NCI-H345 (cell line): Measurements from ENCODE around the gene ALK.
A peak's percentile ranks its signal among the peaks of the same experiment; 100 is the strongest.

Experiments used
- DNase-seq: peaks from one replicate; lab custom pipeline; 2025; lab: John Stamatoyannopoulos, UW

The ALK gene

DNA sequence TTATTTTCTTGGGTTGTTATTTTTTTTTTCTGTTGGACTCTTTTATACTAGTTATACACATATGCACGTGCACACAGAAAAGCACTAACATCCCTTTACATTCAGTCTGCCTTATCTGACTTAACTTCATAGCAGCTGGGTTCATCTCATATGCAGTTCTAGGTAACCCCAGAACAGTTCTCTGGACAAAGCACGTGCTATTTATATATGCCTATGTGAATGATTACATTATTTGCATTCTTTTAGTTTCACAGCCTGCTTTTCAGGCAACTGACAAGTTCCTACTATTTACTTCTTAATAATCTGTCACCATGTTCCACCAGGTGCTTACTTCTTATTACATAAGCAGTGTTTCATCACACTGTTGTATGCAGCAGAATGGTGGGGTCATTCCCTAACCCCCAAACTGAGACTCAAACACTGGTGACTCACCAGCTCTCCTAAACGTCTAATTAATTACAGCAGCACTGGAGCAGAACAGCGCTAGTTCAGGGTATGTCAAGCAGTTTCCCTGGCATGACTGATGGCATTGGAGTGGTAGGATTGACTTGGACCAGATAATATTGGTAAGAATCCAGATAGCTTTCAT, 433.3 kb downstream of the ALK start:
- DNase-seq: no peak

DNA sequence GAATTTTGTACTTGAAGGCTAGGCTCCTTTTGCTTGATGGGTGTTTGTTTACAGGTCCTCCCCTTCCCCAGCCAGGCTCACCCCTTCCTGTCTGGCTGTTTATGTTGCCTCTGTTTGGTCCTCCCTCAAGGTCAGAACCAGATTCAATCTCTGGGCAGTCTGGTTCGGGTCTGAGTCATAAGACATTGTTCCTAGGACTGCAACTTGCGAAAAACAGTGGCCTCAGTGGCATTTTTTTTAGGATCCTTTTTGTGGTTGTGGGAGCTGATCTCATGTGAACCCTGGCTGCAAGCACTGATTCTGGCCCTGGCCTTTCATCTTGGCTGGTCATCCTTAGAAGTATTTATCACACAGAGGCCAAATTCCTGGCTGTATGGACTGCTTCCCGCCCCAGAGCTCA, 435.8 kb downstream of the ALK start:
- DNase-seq: no peak

DNA sequence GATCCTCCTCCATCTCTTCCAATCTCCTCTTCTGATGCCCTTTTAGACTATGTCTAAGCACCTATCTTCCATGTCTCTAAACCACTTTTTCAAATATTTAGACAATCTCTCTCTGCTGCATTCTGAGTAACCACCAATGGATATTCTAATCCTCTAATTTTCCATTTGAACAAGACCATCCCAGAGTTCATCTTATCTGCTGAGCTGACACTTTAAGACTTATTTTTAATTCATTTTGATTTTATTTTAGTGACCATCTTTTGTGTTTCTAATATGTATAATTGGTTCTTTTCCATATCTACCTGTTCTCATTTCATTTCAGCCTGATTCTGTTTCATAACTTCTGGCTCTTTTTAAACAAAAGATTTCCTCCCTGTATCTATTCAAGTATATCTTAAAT, 436.3 kb downstream of the ALK start:
- no peak for DNase-seq

DNA sequence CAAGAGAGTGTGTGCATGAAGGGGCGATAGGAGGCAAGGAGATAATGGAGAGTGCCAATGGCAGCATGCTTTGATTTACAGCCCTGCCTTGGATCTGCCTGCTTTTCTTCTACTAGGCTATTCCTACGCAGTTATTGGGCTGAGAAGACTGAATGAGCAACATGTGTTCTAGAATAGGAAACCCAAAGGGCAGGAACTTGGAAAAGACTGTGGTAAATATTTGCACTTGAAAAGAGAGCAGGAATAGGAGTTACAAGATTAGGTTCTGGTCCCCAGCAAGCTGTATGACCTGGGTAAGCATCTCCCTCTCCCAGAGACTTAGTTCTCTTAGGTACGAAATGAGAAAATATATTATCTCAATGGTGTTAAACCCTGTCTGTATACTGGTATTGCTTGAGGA, 438.5 kb downstream of the ALK start:
- DNase-seq: no peak

DNA sequence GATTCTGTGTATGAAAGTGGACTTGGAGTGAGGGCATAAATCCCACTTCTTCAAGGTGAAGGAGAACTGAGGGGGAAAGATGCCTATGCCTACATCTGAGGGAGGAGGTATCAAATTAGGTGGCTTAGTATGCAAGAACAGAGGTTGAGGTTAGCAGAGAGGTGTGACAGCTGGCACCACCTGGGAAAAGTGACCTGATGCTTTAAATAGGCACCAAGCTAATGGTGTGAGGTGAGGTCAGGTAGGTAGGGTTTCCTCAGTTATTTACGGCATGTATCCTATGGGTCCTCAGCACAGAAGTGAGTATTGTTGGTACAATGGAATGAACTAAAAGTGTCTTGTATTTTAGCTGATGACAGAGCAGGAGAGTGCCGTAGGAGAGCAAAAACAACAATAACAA, 439.0 kb downstream of the ALK start:
- no peak for DNase-seq

DNA sequence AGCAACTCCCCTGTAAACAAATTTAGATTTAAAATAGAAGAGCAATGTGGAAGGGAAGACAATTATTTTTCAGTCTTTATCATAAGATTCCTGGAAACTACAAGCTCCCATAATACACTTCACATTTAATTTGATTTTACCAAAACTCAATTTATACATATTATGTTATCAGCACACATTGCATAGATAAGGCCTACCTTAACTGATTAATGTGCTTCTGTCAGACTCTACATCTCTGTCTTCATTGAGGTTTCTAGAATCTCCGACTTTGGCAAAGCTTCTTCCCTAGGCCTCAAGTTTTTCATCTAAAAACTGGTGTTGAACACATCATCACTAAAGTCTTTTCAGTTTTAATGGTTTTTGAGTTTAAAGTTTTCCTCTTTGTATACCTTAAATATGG, 440.1 kb downstream of the ALK start:
- DNase-seq: no peak

DNA sequence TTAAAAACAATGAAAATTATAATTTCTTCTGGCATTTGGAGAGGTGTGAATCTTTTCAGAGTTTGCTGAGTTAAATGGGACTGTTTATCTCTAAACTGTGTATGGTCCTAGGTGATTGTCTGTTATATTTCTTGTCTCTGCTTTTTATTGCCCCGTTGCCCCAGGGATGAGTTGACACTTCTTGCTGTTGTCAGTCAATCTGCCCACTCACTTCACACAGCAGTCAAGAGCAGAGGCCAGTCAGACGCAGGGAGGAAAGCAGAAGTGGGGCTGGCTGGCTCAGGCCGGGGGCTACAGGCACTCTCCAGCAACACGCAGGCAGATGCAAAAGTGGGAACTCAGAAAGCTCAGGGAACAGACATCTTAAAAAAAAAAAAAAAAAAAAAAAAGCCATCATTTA, 441.0 kb downstream of the ALK start:
- no peak for DNase-seq

DNA sequence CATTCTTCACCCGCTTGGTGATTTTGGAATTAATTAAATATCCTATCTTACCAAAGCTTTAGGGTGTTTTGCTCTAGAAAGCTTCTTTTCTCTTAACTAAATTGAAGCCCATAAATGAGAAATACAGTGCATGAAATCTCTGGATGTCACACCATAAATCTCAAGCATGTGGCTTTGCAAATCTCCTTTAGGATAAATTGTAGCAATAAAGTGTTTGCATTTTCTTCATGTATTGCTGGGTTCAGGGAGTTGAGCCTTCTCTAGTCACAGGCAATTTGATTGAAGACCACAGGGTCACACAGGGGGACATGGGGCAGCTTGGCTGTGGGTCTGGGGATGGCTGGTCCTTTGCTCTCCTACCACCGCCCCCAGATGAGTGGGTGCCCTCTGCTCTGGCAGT, 442.0 kb downstream of the ALK start:
- no peak for DNase-seq

DNA sequence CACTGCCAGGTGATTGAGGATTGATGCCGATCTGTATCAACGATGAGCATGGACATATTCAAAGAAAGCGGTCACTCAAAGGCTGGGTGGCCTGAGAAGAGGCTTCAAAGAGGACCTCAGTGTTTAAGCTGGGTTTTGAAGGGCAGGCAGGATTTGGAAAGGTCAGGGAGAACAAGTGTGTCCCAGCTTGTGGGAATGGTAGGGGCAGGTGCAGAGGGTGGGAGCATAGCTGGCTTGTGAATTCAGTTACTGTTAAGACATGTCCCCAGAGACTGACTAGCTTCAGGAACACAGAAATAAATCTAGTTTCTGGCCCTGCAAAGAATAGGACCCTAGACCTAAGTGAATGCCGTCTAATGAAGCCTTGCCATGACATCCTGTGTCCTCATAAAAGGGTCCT, 442.7 kb downstream of the ALK start:
- no peak for DNase-seq

DNA sequence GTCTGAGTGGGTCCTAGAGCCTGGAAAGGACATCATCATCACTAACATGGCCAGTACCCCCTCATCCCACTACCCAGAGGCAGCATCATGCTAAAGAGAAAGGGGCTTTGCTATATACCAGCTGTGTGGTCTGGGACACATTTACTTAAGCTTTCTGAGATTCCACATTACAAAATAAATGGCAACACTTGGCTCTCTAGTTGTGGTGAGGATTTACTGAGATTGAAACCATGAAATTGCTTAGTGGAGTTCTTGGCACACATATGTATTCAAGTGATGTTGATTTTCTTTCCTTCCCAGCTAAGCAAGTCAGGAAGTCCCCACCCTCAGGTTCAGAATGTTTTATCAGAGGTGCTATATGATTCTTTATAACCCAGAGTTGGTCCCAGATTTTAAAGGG, 444.2 kb downstream of the ALK start:
- no peak for DNase-seq

DNA sequence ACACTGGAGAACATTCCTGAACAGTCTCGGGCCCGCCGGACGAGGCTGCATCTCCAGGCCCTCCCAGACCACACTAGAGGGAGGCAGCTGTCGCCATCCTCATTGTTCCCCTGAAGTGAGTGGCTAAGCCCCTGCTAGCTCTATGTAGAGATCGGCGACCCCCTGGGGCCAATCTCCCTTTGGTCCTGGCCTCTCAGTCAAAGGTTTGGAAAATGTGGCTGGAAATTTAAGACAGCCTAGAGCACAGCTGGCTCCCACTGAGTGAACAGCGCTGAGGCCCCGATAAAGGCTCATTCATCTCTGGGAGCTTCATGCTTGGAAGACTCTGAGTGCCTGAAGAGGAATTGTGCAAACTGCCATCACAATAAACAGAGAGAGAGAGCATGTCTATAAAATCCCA, 445.9 kb downstream of the ALK start:
- DNase-seq: peak; percentile 94

DNA sequence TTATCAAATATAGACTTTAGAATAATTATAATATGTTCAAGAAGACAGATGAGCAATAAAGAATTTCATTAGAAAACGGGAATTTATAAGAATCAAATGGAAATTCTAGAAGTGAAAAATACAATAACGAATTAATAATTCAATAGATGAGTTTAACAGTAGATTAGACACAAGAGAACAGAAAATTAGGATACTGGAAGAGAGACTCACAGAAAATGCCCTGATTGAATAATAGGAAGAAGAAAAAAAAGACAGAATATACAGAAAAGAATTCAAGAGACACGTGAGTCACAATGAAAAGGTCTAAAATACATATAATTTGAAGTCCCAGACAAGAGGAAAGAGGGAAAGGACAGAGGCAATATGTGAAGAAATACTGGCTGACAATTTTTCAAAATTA, 451.4 kb downstream of the ALK start:
- no peak for DNase-seq

DNA sequence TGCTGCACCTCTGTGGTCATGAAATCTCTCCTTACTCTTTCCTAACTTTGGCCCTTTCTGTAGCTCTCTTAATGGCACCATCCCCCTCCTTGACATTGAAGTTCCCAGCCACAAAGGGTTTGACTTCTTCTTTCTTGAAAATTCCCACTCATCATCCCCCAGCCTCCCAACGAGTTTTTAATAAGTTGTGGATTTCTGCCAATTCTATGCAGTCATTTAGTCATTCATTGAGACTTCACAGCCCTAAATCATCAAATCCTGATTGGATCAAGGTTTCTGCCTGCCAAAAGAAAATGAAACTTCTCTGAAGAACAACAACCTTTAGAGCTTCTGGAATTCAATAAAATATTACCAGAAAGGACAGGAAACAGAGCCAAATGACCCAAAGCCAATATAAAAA, 451.9 kb downstream of the ALK start:
- no peak for DNase-seq

DNA sequence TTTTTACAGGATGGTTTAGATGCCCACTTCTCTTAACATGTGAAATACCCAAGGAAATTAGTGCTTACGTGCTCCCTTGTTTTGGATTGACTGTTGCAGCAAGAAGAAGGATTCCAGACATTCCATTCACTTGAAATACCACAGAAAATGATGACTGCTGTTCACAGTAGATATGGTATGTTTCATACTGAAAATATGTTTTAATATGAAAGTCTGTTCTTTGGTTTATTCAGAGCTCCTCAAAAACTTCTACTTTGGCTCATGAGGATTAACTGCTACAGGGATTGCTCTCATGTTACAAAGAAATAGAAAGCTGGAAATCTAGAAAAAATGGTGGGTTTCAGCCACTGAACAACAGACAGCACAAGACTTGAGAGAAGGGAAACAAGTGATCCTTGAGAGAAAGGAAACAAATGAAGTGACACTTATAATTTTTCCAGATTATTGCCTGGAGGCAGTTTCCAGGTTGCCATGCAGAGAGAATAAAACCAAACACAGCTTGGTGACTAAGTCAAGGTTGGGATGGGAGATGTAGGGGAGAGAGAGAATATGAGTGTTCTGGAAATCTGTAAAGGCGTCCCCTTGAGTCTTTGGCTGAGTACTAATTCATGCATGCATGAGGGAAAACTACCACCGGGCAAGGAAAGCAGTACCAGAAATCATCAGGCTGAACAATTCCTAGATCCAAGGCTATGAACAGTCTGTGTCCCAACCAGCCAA, 458.0 kb downstream of the ALK start:
- no peak for DNase-seq

DNA sequence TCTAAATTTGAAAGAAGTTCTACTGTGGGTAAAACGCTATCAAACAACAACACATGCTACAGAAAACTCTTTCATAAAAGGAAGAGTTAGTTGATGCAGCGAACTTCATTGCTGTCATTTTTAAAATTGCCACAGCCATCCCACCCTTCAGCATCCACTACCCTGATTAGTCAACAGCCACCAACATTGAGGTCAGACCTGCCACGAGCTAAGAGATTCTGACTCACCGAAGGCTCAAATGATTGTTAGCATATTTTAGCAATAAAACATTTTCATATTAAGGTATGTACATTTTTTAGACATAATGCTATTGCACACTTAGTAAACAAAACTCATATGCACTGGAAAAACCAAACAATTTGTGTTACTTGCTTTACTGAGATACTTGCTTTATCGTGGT, 459.1 kb downstream of the ALK start:
- no peak for DNase-seq

DNA sequence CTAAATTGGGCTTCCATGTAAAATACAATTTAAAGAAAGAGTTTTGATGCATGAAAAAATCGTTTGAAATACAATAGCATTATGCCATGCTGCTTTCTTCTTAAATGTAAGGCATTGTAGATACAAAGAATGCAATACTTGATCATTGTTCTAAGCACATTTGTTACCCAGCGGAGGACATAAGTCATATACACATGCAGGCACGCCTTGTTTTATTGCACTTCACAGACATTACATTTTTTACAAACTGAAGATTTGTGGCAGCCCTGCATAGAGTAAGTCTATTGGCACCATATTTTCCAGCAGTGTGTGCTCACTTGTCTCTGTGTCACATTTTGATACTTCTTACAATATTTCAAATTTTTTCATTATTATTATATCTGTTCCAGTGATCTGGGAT, 461.2 kb downstream of the ALK start:
- no peak for DNase-seq

DNA sequence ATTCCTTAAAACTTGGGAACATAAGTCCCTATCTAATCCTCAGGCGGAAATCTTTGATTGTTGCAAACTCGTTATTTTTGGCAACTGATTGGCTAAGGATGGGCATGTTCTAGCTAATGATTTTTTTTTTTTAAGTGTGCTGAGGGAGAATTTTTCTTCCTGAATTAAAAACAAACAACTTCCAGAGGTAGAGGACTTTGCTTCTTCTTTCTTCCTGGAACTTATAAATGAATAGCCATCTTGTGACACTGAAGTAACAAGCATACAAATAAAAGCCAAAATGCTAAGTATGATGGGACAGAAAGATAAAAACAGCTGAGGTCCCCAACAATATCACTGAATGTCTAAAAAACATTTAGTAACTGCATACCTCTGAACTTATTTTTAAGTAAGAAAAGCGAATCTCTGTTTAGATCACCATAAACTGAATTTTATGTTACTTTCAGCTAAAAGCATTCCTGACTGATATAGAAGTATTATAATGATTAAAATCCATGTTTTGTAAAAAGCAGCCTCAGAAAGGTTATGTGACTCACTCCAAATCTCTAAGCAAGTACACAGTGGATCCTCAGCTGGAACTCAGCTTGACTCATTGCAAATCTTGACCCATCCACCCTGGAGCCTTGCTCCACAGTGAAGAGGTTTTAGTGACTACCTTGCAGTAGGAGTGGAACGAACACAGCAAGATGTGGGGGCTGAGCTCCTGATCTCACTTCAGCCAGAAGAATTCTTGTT, 461.8 kb downstream of the ALK start:
- no peak for DNase-seq

DNA sequence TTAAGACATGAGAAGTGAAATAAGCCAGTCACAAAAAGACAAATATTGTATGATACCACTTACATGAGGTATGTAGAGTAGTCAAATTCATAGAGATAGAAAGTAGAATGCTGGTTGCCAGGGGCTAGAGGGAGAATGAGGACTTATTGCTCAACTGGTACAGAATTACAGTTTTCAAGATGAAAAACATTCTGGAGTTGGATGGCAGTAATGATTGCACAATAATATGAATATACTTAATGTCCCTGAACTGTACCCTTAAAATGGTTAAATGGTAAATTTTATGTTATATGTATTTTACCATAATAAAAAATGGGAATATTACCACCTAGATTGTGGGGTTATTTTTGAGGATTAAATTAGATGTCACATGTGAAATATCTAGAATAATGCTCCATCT, 465.0 kb downstream of the ALK start:
- no peak for DNase-seq

DNA sequence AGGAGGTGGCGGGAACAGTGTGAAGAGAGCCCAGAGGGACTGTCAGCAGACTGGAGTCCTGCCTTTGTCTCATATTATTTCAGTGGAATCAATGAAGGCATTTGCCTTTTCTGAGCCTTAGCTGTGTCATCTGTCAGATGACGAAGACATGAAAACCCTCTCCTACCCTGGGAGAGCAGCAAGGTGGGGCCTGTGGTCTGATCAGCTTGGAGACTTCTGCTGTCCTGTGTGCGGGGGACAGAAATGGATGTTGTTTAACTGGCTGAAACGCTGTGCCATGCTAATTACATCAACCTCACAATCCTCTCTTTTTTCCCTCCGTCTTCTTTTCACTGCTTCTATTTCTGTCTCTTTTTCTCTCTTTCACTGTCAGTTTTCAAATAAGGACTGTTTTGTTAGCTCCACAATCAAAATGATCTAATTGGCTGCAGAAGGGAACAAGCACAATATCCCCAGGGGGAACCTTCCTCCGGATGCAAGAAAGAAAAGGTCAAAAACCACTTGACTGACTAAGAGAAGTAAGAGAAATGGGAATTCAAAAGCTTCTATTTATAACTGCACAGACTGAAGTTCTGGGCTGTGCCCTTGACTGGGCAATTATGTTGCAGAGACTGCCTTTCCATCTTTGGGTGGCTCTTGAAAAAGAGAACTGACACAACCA, 466.1 kb downstream of the ALK start:
- DNase-seq: peak; percentile 70

DNA sequence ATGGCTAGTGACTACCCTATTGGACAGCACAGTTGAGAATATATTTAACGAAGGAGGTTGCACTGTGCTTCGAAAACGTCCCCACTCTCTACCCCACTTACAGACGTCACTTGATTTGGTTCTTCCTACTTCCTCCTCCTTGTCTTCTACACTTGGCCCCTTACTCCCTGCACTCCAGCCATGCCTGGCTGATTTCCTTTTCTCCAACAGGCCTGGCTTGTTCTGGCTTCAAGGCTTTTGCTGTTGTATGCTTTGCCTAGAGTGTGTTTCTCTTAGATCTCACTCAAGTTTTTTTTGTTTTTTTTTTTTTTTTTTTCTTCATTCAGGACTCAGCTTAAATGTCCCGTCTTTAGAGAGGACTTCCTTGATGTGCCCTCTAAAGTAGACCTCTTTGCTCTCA, 469.4 kb downstream of the ALK start:
- DNase-seq: no peak

DNA sequence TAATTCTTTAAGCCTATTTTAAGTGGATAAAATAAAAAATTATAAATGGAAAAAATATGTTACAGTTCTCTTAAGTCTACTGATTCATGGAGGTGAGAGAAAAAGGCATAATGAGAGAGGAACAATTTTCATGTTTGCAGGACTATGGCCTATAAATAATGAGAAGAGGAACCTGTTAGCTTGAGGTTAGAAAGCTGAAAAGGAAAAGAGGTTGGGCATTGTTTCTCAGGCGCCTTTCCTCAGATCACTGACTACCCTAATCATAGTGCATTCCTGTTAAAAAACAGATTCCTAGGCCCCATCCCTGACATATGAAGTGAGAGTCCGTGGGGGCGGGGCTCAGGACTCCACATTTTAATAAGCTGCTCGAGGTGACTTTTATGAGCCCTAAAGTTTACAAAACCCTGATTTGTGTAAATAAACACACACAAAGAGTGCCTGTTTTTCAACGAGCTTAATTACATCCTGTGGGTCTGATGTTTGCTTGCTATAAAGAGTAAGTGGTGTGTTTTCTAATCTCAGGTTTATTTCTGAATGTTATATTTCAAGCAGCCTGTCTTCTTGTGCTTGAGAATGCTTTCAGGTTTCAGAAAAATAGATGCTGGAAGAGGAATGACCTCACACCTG, 470.7 kb downstream of the ALK start:
- peak; percentile 39 for DNase-seq

DNA sequence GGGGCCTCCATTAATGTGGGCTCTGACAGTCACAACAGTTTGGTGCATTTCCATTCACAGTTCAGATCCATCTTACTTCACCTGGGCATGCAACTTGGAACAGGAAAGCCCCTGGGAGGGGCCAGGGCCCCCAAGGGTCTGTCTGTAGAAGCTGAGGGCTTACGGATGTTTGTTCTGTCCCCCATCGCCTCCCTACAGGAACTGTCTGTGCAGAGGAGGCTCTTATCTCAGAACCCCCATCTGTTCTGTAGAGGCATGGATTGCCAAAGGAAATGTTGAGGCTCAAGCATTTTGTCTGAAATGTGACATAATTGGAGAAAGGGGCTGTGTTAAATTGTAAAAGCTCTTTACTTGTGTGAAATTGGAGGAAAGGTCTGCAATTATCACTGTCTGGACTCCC, 471.9 kb downstream of the ALK start:
- DNase-seq: no peak
